SK-N-SH treated with all-trans-retinoic acid at 6 μM for 48 hours (cell line): Measurements from ENCODE around the gene ASPHD1.

ENCODE experiments used
- ATAC-seq: fragments of 200-7000 bp; cut with Tn5 transposase; 3 replicates; pipeline ENCODE4 v1.9.1; 2020; ENCODE audit warnings: mild to moderate bottlenecking, moderate library complexity
- ARNTL ChIP-seq: fragments of 450-650 bp; formaldehyde crosslinking; IDR thresholded peaks from 2 replicates; pipeline ENCODE4 v1.5.0; 2020; ENCODE audit warnings: low read depth, mild to moderate bottlenecking, moderate library complexity, borderline replicate concordance
- BACH2 ChIP-seq: fragments of 250-450 bp; sonication (Bioruptor Pico); IDR thresholded peaks from 2 replicates; pipeline ENCODE4 v1.9.0; 2021; ENCODE audit warnings: mild to moderate bottlenecking, borderline replicate concordance
- CREB5 ChIP-seq: fragments of 250-450 bp; sonication (Bioruptor Pico); IDR thresholded peaks from 2 replicates; pipeline ENCODE4 v1.5.1; 2020; ENCODE audit warnings: low read depth, mild to moderate bottlenecking, moderate library complexity
- CSDC2 ChIP-seq: fragments of 250-450 bp; sonication (Bioruptor Pico); IDR thresholded peaks from 2 replicates; pipeline ENCODE4 v1.5.0; 2020; ENCODE audit warnings: mild to moderate bottlenecking, moderate library complexity
- ESRRG ChIP-seq: fragments of 250-450 bp; sonication (Bioruptor Pico); IDR thresholded peaks from 2 replicates; pipeline ENCODE4 v1.6.1; 2021; ENCODE audit warnings: mild to moderate bottlenecking
- GLIS3 ChIP-seq: fragments of 250-450 bp; sonication (Bioruptor Pico); IDR thresholded peaks from 2 replicates; pipeline ENCODE4 v1.5.0; 2020; ENCODE audit warnings: mild to moderate bottlenecking, moderate library complexity
- ISL1 ChIP-seq: fragments of 250-450 bp; sonication (Bioruptor Pico); IDR thresholded peaks from 2 replicates; pipeline ENCODE4 v2.1.2; 2022; ENCODE audit warnings: mild to moderate bottlenecking, moderate library complexity
- OSR1 ChIP-seq: fragments of 250-450 bp; sonication (Bioruptor Pico); IDR thresholded peaks from 2 replicates; pipeline ENCODE4 v1.8.0; 2022; ENCODE audit warnings: moderate library complexity, mild to moderate bottlenecking, inconsistent platforms
- PPARA ChIP-seq: fragments of 250-450 bp; sonication (Bioruptor Pico); IDR thresholded peaks from 2 replicates; pipeline ENCODE4 v1.5.0; 2020; ENCODE audit warnings: mild to moderate bottlenecking, borderline replicate concordance
- RARB ChIP-seq: fragments of 250-450 bp; sonication (Bioruptor Pico); IDR thresholded peaks from 2 replicates; pipeline ENCODE4 v1.8.0; 2021; ENCODE audit warnings: mild to moderate bottlenecking, moderate library complexity
- TCF4 ChIP-seq: fragments of 250-450 bp; sonication (Bioruptor Pico); IDR thresholded peaks from 2 replicates; pipeline ENCODE4 v1.8.0; 2021; ENCODE audit warnings: mild to moderate bottlenecking, moderate library complexity, borderline replicate concordance
- TOX ChIP-seq: fragments of 250-450 bp; sonication (Bioruptor Pico); IDR thresholded peaks from 2 replicates; pipeline ENCODE4 v1.8.0; 2021; ENCODE audit warnings: mild to moderate bottlenecking, moderate library complexity, borderline replicate concordance
- ZC3H10 ChIP-seq: fragments of 250-450 bp; sonication (Bioruptor Pico); IDR thresholded peaks from 2 replicates; pipeline ENCODE4 v1.5.1; 2021; ENCODE audit warnings: mild to moderate bottlenecking, moderate library complexity
- ZFP3 ChIP-seq: fragments of 250-450 bp; sonication (Bioruptor Pico); IDR thresholded peaks from 2 replicates; pipeline ENCODE4 v1.5.0; 2020; ENCODE audit warnings: mild to moderate bottlenecking, moderate library complexity
- ZFP30 ChIP-seq: fragments of 450-650 bp; formaldehyde crosslinking; IDR thresholded peaks from 2 replicates; pipeline ENCODE4 v1.5.0; 2022; ENCODE audit warnings: mild to moderate bottlenecking, moderate library complexity
- ZNF565 ChIP-seq: fragments of 450-650 bp; formaldehyde crosslinking; conservative IDR thresholded peaks from 2 replicates; pipeline ENCODE4 v1.5.0; 2020; ENCODE audit warnings: low read depth, mild to moderate bottlenecking, moderate library complexity
- ZNF70 ChIP-seq: fragments of 450-650 bp; formaldehyde crosslinking; IDR thresholded peaks from 2 replicates; pipeline ENCODE4 v1.5.0; 2020; ENCODE audit warnings: mild to moderate bottlenecking, moderate library complexity
- ZNF8 ChIP-seq: fragments of 450-650 bp; formaldehyde crosslinking; IDR thresholded peaks from 2 replicates; pipeline ENCODE4 v1.5.0; 2020; ENCODE audit warnings: mild to moderate bottlenecking, moderate library complexity
- TF ChIP-seq, protein P1 (sequence below): fragments of 250-450 bp; sonication (Bioruptor Pico); IDR thresholded peaks from 2 replicates; pipeline ENCODE4 v1.5.1; 2021; ENCODE audit warnings: mild to moderate bottlenecking, moderate library complexity
- TF ChIP-seq, protein P2 (sequence below): fragments of 250-450 bp; sonication (Bioruptor Pico); IDR thresholded peaks from 2 replicates; pipeline ENCODE4 v1.8.0; 2021; ENCODE audit warnings: low read depth, mild to moderate bottlenecking, moderate library complexity, borderline replicate concordance
- TF ChIP-seq, protein P3 (sequence below): fragments of 250-450 bp; sonication (Bioruptor Pico); IDR thresholded peaks from 2 replicates; pipeline ENCODE4 v1.8.0; 2020; ENCODE audit warnings: mild to moderate bottlenecking, moderate library complexity, borderline replicate concordance
- TF ChIP-seq, protein P4 (sequence below): fragments of 250-450 bp; sonication (Bioruptor Pico); IDR thresholded peaks from 2 replicates; pipeline ENCODE4 v1.5.0; 2020; ENCODE audit warnings: mild to moderate bottlenecking, moderate library complexity

Gene ASPHD1

GRCh38 chr16:29912087-29912486, 11.8 kb downstream of the ASPHD1 start:
- TF ChIP-seq ZNF8 (CRISPR knock-in tag), result no peak
- TF ChIP-seq, protein P1, sequence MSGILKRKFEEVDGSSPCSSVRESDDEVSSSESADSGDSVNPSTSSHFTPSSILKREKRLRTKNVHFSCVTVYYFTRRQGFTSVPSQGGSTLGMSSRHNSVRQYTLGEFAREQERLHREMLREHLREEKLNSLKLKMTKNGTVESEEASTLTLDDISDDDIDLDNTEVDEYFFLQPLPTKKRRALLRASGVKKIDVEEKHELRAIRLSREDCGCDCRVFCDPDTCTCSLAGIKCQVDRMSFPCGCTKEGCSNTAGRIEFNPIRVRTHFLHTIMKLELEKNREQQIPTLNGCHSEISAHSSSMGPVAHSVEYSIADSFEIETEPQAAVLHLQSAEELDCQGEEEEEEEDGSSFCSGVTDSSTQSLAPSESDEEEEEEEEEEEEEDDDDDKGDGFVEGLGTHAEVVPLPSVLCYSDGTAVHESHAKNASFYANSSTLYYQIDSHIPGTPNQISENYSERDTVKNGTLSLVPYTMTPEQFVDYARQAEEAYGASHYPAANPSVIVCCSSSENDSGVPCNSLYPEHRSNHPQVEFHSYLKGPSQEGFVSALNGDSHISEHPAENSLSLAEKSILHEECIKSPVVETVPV (CRISPR knock-in tag), result no peak
- TF ChIP-seq, protein P2, sequence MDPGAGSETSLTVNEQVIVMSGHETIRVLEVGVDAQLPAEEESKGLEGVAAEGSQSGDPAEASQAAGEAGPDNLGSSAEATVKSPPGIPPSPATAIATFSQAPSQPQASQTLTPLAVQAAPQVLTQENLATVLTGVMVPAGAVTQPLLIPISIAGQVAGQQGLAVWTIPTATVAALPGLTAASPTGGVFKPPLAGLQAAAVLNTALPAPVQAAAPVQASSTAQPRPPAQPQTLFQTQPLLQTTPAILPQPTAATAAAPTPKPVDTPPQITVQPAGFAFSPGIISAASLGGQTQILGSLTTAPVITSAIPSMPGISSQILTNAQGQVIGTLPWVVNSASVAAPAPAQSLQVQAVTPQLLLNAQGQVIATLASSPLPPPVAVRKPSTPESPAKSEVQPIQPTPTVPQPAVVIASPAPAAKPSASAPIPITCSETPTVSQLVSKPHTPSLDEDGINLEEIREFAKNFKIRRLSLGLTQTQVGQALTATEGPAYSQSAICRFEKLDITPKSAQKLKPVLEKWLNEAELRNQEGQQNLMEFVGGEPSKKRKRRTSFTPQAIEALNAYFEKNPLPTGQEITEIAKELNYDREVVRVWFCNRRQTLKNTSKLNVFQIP, result no peak
- no peak for TF ChIP-seq ZC3H10
- no peak for TF ChIP-seq ZFP3
- TF ChIP-seq ESRRG (CRISPR knock-in tag), result no peak
- no peak for TF ChIP-seq RARB (CRISPR knock-in tag)
- no peak for TF ChIP-seq ARNTL (CRISPR knock-in tag)
- TF ChIP-seq OSR1 (CRISPR knock-in tag), result no peak
- TF ChIP-seq, protein P3, sequence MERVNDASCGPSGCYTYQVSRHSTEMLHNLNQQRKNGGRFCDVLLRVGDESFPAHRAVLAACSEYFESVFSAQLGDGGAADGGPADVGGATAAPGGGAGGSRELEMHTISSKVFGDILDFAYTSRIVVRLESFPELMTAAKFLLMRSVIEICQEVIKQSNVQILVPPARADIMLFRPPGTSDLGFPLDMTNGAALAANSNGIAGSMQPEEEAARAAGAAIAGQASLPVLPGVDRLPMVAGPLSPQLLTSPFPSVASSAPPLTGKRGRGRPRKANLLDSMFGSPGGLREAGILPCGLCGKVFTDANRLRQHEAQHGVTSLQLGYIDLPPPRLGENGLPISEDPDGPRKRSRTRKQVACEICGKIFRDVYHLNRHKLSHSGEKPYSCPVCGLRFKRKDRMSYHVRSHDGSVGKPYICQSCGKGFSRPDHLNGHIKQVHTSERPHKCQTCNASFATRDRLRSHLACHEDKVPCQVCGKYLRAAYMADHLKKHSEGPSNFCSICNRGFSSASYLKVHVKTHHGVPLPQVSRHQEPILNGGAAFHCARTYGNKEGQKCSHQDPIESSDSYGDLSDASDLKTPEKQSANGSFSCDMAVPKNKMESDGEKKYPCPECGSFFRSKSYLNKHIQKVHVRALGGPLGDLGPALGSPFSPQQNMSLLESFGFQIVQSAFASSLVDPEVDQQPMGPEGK (CRISPR knock-in tag), result no peak
- no peak for TF ChIP-seq CSDC2 (CRISPR knock-in tag)
- no peak for TF ChIP-seq TOX (CRISPR knock-in tag)
- no peak for TF ChIP-seq GLIS3 (CRISPR knock-in tag)
- no peak for TF ChIP-seq CREB5 (CRISPR knock-in tag)
- no peak for TF ChIP-seq TCF4 (CRISPR knock-in tag)
- no peak for TF ChIP-seq ZNF70 (CRISPR knock-in tag)
- TF ChIP-seq, protein P4, sequence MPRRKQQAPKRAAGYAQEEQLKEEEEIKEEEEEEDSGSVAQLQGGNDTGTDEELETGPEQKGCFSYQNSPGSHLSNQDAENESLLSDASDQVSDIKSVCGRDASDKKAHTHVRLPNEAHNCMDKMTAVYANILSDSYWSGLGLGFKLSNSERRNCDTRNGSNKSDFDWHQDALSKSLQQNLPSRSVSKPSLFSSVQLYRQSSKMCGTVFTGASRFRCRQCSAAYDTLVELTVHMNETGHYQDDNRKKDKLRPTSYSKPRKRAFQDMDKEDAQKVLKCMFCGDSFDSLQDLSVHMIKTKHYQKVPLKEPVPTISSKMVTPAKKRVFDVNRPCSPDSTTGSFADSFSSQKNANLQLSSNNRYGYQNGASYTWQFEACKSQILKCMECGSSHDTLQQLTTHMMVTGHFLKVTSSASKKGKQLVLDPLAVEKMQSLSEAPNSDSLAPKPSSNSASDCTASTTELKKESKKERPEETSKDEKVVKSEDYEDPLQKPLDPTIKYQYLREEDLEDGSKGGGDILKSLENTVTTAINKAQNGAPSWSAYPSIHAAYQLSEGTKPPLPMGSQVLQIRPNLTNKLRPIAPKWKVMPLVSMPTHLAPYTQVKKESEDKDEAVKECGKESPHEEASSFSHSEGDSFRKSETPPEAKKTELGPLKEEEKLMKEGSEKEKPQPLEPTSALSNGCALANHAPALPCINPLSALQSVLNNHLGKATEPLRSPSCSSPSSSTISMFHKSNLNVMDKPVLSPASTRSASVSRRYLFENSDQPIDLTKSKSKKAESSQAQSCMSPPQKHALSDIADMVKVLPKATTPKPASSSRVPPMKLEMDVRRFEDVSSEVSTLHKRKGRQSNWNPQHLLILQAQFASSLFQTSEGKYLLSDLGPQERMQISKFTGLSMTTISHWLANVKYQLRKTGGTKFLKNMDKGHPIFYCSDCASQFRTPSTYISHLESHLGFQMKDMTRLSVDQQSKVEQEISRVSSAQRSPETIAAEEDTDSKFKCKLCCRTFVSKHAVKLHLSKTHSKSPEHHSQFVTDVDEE (CRISPR knock-in tag), result no peak

DNA sequence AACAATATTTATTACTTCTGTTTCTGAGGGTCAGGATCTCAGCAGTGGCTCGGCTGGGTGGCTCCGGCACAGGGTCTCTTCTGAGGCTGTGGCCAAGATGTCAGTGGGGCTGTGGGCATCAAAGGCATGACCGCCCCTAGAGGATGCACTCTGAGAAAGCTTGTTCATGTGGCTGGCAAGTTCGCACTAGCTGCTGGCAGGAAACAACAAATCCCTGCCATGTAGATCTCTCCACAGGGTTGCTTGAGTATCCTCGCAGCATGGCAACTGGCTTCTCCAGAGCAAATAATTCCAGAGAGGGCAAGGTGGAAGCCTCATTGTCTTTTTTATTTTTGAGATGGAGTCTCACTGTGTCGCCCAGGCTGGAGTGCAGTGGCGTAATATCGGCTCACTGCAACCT, 13.2 kb downstream of the ASPHD1 start:
- ATAC-seq, result no peak
- no peak for TF ChIP-seq ZFP30 (CRISPR knock-in tag)
- TF ChIP-seq, protein P3 (CRISPR knock-in tag), result no peak
- TF ChIP-seq PPARA (CRISPR knock-in tag), result no peak
- no peak for TF ChIP-seq BACH2 (CRISPR knock-in tag)
- no peak for TF ChIP-seq ZNF70 (CRISPR knock-in tag)
- TF ChIP-seq, protein P4 (CRISPR knock-in tag), result no peak
- no peak for TF ChIP-seq TCF4 (CRISPR knock-in tag)
- no peak for TF ChIP-seq ESRRG (CRISPR knock-in tag)
- no peak for TF ChIP-seq TOX (CRISPR knock-in tag)
- TF ChIP-seq CREB5 (CRISPR knock-in tag), result no peak
- TF ChIP-seq OSR1 (CRISPR knock-in tag), result no peak
- TF ChIP-seq, protein P1 (CRISPR knock-in tag), result no peak
- no peak for TF ChIP-seq RARB (CRISPR knock-in tag)
- no peak for TF ChIP-seq ISL1 (CRISPR knock-in tag)
- no peak for TF ChIP-seq GLIS3 (CRISPR knock-in tag)
- TF ChIP-seq ZFP3, result no peak
- TF ChIP-seq ZNF565 (CRISPR knock-in tag), result no peak

More at GRCh38 chr16:29912087-29912486, 11.8 kb downstream of the ASPHD1 start:
- ATAC-seq, result no peak
